HepG2 (cell line): ENCODE data around the gene OR1I1. TPM values are rescaled to one million over a fixed set of nuclear protein-coding genes. Genes with fewer than 3 reads are reported as not detected.
A peak's percentile ranks its signal among the peaks of the same experiment; 100 is the strongest.

ENCODE experiments used
- ATAC-seq: fragments of 200-7000 bp; cut with Tn5 transposase; 3 replicates; pipeline ENCODE4 v1.9.1; 2020; ENCODE audit warnings: mild to moderate bottlenecking, moderate library complexity
- BruUV-seq: library from RNA; stranded (reverse); fragments of 400-500 nt; replicated peaks from 2 replicates; lab custom pipeline; 2021; lab: Mats Ljungman, UMichigan
- CTCF ChIA-PET: fragments of 300-600 bp; formaldehyde crosslinking; extraction: SDS; loops from one replicate; lab custom pipeline; 2021; ENCODE audit warnings: low total read pairs, inconsistent platforms, low intra/inter-chr PET ratio; lab: Yijun Ruan, JAX
- POLR2A ChIA-PET: fragments of 350-600 bp; sonication (Branson Sonifier 250); formaldehyde crosslinking; loops from one replicate; lab custom pipeline; 2020; ENCODE audit warnings: antibody characterized with exemption, inconsistent platforms; lab: Yijun Ruan, JAX
- DNase-seq: peaks from one replicate; pipeline ENCODE4 v3.0.0-alpha.2; 2015; ENCODE audit warnings: low spot score
- FAIRE-seq: peaks from 3 replicates; lab custom pipeline; 2011; peaks lifted over from hg19 to GRCh38; lab: Jason Lieb, UNC
- H2AFZ ChIP-seq: one replicate; pipeline ENCODE4 v1.6.1; 2011; ENCODE audit warnings: low read length, inconsistent platforms
- H3K27ac ChIP-seq: fragments of 300-600 bp; 3 replicates; pipeline ENCODE4 v1.8.0; 2011; ENCODE audit warnings: mixed run types, mild to moderate bottlenecking, mixed read lengths, low read length, inconsistent platforms; ENCODE audit not compliant: insufficient read depth; ENCODE audit errors: extremely low read length
- H3K27me3 ChIP-seq, 2 experiments: fragments of 200-600 bp in 1 of 2; 2 replicates in 1 of 2; 3 replicates in 1 of 2; pipeline versions ENCODE4 v1.6.0 to v1.8.0; 2011; ENCODE audit warnings: low read length in 2 of 2, mild to moderate bottlenecking in 2 of 2, moderate library complexity in 2 of 2, inconsistent platforms in 1 of 2; ENCODE audit not compliant: insufficient read depth in 2 of 2, control insufficient read depth in 1 of 2
- H3K36me3 ChIP-seq, 2 experiments: fragments of 200-600 bp in 1 of 2; replicated peaks in 1 of 2; 2 replicates in 1 of 2; 3 replicates in 1 of 2; pipeline versions ENCODE4 v1.5.1 to v1.8.0; 2011; ENCODE audit warnings: low read length in 2 of 2, inconsistent platforms in 1 of 2; ENCODE audit not compliant: insufficient read depth in 2 of 2, control insufficient read depth in 1 of 2
- H3K4me1 ChIP-seq: 2 replicates; pipeline ENCODE4 v1.5.1; 2012; ENCODE audit warnings: low read length, inconsistent platforms; ENCODE audit not compliant: insufficient read depth
- H3K4me2 ChIP-seq: 2 replicates; pipeline ENCODE4 v1.6.0; 2011; ENCODE audit warnings: low read depth, low read length, inconsistent platforms
- H3K4me3 ChIP-seq, 3 experiments: fragments of 200-600 bp in 1 of 3; sonication (generic), shearing (Covaris generic) in 1 of 3; replicated peaks in 1 of 3; 2 replicates each; pipeline ENCODE4 v1.5.1; 2011 to 2016; ENCODE audit warnings: low read length in 3 of 3, inconsistent platforms in 2 of 3, low read depth in 2 of 3, mild to moderate bottlenecking in 2 of 3, control low read depth in 1 of 3, mixed read lengths in 1 of 3; ENCODE audit not compliant: insufficient read depth in 1 of 3
- H3K79me2 ChIP-seq: one replicate; pipeline ENCODE4 v1.6.1; 2011; ENCODE audit warnings: low read length, inconsistent platforms; ENCODE audit not compliant: insufficient read depth
- H3K9ac ChIP-seq: 2 replicates; pipeline ENCODE4 v1.6.0; 2011; ENCODE audit warnings: mild to moderate bottlenecking, low read depth, low read length, inconsistent platforms; ENCODE audit not compliant: insufficient read depth
- H3K9me3 ChIP-seq: 2 replicates; pipeline ENCODE4 v1.5.1; 2012; ENCODE audit warnings: mild to moderate bottlenecking, low read length
- H4K20me1 ChIP-seq: 2 replicates; pipeline ENCODE4 v1.6.0; 2011; ENCODE audit warnings: inconsistent platforms, mild to moderate bottlenecking, low read length, moderate library complexity; ENCODE audit not compliant: insufficient read depth
- ADNP ChIP-seq: sonication (generic); formaldehyde crosslinking; IDR thresholded peaks from 2 replicates; pipeline ENCODE4 v1.4.0; 2020; ENCODE audit warnings: missing genetic modification reagents
- AGO1 ChIP-seq: fragments of 200-400 bp; formaldehyde crosslinking; IDR thresholded peaks from 2 replicates; pipeline ENCODE4 v1.6.1; 2017; ENCODE audit warnings: mild to moderate bottlenecking, low read depth, low read length, moderate library complexity; ENCODE audit not compliant: poor library complexity, severe bottlenecking
- ATF1 ChIP-seq: IDR thresholded peaks from 2 replicates; pipeline ENCODE4 v1.6.1; 2016; ENCODE audit warnings: mild to moderate bottlenecking, control low read depth
- HDAC1 ChIP-seq: sonication (generic); formaldehyde crosslinking; IDR thresholded peaks from 2 replicates; pipeline ENCODE4 v1.5.1; 2020; ENCODE audit warnings: mild to moderate bottlenecking, missing genetic modification reagents
- IKZF1 ChIP-seq: fragments of 450-650 bp; IDR thresholded peaks from 2 replicates; pipeline ENCODE4 v1.7.1; 2016
- SMC3 ChIP-seq: IDR thresholded peaks from 2 replicates; pipeline ENCODE4 v1.6.1; 2011; ENCODE audit warnings: low read length, improper control_type of control experiment
- STAG1 ChIP-seq: sonication (generic); formaldehyde crosslinking; IDR thresholded peaks from 2 replicates; pipeline ENCODE4 v1.4.0; 2020; ENCODE audit warnings: missing genetic modification reagents
- ZBTB38 ChIP-seq: sonication (generic); formaldehyde crosslinking; IDR thresholded peaks from 2 replicates; pipeline ENCODE4 v1.5.1; 2020; ENCODE audit warnings: mild to moderate bottlenecking, missing genetic modification reagents
- ZFP37 ChIP-seq: sonication (generic); formaldehyde crosslinking; IDR thresholded peaks from 2 replicates; pipeline ENCODE4 v1.4.0; 2020; ENCODE audit warnings: missing genetic modification reagents, borderline replicate concordance
- ZSCAN30 ChIP-seq: sonication (generic); formaldehyde crosslinking; IDR thresholded peaks from 2 replicates; pipeline ENCODE4 v1.5.0; 2020; ENCODE audit warnings: mild to moderate bottlenecking, missing genetic modification reagents
- WGBS: methylation state at CpG from one replicate; pipeline ENCODE4 v1.1.6; 2017; ENCODE audit warnings: low lambda C conversion rate; 5-methylcytosine and 5-hydroxymethylcytosine counted together
- in situ Hi-C: cut with HindIII; loops from 2 replicates; pipeline ENCODE4 v1.10.0; 2017; ENCODE audit warnings: low pct_unique_long_range_greater_than_20kb; ENCODE audit not compliant: extremely low pct_ligation_motif_present
- intact Hi-C: fragments of 100-400 bp; cut with micrococcal nuclease; formaldehyde crosslinking; loops from one replicate; pipeline ENCODE4 v1.10.0; 2022; ENCODE audit not compliant: unreplicated experiment
- polyA plus RNA-seq, 8 experiments: library from polyadenylated mRNA; depleted of rRNA in 3 of 8; stranded (reverse) in 7 of 8; unstranded in 1 of 8; fragments of >200 nt; fragmentation: Illumina TruSeq in 4 of 8; extraction: Trizol in 4 of 8; gene quantifications; 2 replicates each; pipeline versions ENCODE4 v1.2.1 to v1.2.3, GENCODE V29; 2011 to 2016; ENCODE audit warnings: low read depth in 4 of 8, missing spikeins in 1 of 8, mixed read lengths in 1 of 8; ENCODE audit not compliant: insufficient read depth in 1 of 8
- total RNA-seq, 5 experiments: library from RNA; depleted of rRNA; stranded (reverse); fragments of >200 nt; fragmentation: Illumina TruSeq; extraction: Trizol; gene quantifications; 2 replicates each; pipeline ENCODE4 v1.2.3, GENCODE V29; 2016; ENCODE audit warnings: low read depth in 1 of 5
- TF ChIP-seq, protein P1 (sequence below): IDR thresholded peaks from 2 replicates; pipeline ENCODE4 v1.6.1; 2016
- TF ChIP-seq, protein P2 (sequence below): sonication (generic); formaldehyde crosslinking; IDR thresholded peaks from 2 replicates; pipeline ENCODE4 v1.9.0; 2021; ENCODE audit warnings: missing genetic modification reagents, mild to moderate bottlenecking, borderline replicate concordance
- TF ChIP-seq, protein P3 (sequence below): sonication (generic); formaldehyde crosslinking; IDR thresholded peaks from 2 replicates; pipeline ENCODE4 v1.5.0; 2020; ENCODE audit warnings: mild to moderate bottlenecking, missing genetic modification reagents, moderate library complexity
- TF ChIP-seq, protein P4 (sequence below): sonication (generic); formaldehyde crosslinking; IDR thresholded peaks from 2 replicates; pipeline ENCODE4 v1.4.0; 2020; ENCODE audit warnings: mild to moderate bottlenecking, missing genetic modification reagents
- TF ChIP-seq, protein P5 (sequence below): fragments of 450-650 bp; IDR thresholded peaks from 2 replicates; pipeline ENCODE4 v1.6.1; 2017; ENCODE audit warnings: mild to moderate bottlenecking

OR1I1 gene
- total and polyA plus RNA-seq, 2 of the 13 experiments (the other 11 are each of a cell fraction or from before 2014, with no cell fraction given) = not detected

DNA sequence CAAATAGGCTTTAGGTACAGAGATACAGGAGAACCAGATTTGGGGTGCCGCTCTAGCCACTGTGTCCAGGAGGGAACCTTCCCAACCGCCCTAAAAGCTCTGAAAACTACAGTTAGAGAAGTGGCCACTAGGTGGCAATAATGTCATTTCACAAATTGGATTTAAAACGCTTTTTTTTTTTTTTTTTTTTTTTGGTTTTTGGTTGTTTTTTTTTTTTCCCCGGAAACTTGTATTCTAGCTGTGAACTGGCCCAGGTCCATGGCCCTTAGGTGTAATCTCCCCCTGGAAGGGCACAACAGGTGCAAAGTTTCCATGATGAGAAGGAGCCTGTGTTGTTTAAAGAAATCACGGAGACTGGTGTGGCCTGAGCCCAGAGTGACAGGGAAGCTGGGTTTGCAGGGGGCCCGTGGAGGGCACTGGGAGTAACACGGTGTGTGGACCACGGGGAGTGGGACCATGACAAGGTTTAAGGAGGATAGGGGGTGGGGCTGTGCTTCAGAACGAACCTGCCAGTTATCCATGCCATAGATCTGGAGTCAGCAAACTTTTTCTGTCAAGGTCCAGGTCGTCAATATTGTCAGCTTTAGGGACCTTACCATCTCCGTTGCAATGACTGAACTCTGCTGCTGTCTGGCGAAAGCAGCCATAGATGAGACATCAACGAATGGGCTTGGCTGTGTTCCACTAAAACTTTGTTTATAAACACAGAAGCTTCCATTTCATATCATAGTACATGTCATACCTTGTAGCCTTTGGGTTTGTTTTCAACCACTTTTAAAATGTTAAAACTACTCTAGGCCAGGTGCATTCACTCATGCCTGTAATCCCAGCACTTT lies 10.1 kb downstream of the OR1I1 start:
- peak overlapping the region; percentile 67 for H3K4me2 ChIP-seq
- intact Hi-C loops (loop anchor here (1.0 kb wide), 1 partner anchor 58 kb away; no protein-coding TSS in a partner anchor), in situ Hi-C loops (loop anchor here (25.0 kb wide), 1 partner anchor 470 kb away; no protein-coding TSS in a partner anchor)
- H3K27ac ChIP-seq = no peak overlapping the region
- H3K9ac ChIP-seq = no peak overlapping the region
- H4K20me1 ChIP-seq = no peaks in the 10 kb centered on the region
- peaks cover 0 to 9% of the 10 kb centered on the region in 2 experiments; a peak in 2 of 5 replicates for H3K27me3 ChIP-seq
- FAIRE-seq = peak; percentile 66
- ATAC-seq = peak; percentile 77
- peaks cover 21% of the 10 kb centered on the region for H3K4me1 ChIP-seq
- H2AFZ ChIP-seq = peak overlapping the region; percentile 52
- peak overlapping the region in 2 of 3 experiments; percentile 7 to 37; a peak in 3 of 6 replicates for H3K4me3 ChIP-seq
- CTCF ChIA-PET = interaction anchor here (1.6 to 4.0 kb wide), 2 partner anchors 58 to 85 kb away, joined by 3 to 30 read pairs; no protein-coding TSS in a partner anchor
- no peaks in the 10 kb centered on the region for H3K9me3 ChIP-seq
- no TSS peak for BruUV-seq
- 2% methylated on average over 10 of the region's 13 CpGs for WGBS
- POLR2A ChIA-PET = interaction anchor here (0.7 kb wide), 1 partner anchor 1650 kb away, joined by 3 read pairs; no protein-coding TSS in a partner anchor
- H3K36me3 ChIP-seq = no peaks in the 10 kb centered on the region
- H3K79me2 ChIP-seq = no peaks in the 10 kb centered on the region
- DNase-seq = peak; percentile 66
- TF ChIP-seq, protein P1, sequence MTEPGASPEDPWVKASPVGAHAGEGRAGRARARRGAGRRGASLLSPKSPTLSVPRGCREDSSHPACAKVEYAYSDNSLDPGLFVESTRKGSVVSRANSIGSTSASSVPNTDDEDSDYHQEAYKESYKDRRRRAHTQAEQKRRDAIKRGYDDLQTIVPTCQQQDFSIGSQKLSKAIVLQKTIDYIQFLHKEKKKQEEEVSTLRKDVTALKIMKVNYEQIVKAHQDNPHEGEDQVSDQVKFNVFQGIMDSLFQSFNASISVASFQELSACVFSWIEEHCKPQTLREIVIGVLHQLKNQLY (CRISPR knock-in tag) = no peak
- TF ChIP-seq IKZF1 (no peak), ZFP37 (CRISPR knock-in tag) (no peak), ZBTB38 (no peak), SMC3 (peak; percentile 20; the same call in 1 of the 2 replicates), ZSCAN30 (CRISPR knock-in tag) (no peak), HDAC1 (no peak), AGO1 (no peak), ATF1 (CRISPR knock-in tag) (no peak), STAG1 (CRISPR knock-in tag) (peak; percentile 67), ADNP (CRISPR knock-in tag) (no peak)
- TF ChIP-seq, protein P2, sequence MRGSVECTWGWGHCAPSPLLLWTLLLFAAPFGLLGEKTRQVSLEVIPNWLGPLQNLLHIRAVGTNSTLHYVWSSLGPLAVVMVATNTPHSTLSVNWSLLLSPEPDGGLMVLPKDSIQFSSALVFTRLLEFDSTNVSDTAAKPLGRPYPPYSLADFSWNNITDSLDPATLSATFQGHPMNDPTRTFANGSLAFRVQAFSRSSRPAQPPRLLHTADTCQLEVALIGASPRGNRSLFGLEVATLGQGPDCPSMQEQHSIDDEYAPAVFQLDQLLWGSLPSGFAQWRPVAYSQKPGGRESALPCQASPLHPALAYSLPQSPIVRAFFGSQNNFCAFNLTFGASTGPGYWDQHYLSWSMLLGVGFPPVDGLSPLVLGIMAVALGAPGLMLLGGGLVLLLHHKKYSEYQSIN (CRISPR knock-in tag) = no peak
- TF ChIP-seq, protein P3, sequence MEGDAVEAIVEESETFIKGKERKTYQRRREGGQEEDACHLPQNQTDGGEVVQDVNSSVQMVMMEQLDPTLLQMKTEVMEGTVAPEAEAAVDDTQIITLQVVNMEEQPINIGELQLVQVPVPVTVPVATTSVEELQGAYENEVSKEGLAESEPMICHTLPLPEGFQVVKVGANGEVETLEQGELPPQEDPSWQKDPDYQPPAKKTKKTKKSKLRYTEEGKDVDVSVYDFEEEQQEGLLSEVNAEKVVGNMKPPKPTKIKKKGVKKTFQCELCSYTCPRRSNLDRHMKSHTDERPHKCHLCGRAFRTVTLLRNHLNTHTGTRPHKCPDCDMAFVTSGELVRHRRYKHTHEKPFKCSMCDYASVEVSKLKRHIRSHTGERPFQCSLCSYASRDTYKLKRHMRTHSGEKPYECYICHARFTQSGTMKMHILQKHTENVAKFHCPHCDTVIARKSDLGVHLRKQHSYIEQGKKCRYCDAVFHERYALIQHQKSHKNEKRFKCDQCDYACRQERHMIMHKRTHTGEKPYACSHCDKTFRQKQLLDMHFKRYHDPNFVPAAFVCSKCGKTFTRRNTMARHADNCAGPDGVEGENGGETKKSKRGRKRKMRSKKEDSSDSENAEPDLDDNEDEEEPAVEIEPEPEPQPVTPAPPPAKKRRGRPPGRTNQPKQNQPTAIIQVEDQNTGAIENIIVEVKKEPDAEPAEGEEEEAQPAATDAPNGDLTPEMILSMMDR (CRISPR knock-in tag) = peak; percentile 63
- TF ChIP-seq, protein P4, sequence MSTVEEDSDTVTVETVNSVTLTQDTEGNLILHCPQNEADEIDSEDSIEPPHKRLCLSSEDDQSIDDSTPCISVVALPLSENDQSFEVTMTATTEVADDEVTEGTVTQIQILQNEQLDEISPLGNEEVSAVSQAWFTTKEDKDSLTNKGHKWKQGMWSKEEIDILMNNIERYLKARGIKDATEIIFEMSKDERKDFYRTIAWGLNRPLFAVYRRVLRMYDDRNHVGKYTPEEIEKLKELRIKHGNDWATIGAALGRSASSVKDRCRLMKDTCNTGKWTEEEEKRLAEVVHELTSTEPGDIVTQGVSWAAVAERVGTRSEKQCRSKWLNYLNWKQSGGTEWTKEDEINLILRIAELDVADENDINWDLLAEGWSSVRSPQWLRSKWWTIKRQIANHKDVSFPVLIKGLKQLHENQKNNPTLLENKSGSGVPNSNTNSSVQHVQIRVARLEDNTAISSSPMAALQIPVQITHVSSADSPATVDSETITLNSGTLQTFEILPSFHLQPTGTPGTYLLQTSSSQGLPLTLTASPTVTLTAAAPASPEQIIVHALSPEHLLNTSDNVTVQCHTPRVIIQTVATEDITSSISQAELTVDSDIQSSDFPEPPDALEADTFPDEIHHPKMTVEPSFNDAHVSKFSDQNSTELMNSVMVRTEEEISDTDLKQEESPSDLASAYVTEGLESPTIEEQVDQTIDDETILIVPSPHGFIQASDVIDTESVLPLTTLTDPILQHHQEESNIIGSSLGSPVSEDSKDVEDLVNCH = no peak
- TF ChIP-seq, protein P5, sequence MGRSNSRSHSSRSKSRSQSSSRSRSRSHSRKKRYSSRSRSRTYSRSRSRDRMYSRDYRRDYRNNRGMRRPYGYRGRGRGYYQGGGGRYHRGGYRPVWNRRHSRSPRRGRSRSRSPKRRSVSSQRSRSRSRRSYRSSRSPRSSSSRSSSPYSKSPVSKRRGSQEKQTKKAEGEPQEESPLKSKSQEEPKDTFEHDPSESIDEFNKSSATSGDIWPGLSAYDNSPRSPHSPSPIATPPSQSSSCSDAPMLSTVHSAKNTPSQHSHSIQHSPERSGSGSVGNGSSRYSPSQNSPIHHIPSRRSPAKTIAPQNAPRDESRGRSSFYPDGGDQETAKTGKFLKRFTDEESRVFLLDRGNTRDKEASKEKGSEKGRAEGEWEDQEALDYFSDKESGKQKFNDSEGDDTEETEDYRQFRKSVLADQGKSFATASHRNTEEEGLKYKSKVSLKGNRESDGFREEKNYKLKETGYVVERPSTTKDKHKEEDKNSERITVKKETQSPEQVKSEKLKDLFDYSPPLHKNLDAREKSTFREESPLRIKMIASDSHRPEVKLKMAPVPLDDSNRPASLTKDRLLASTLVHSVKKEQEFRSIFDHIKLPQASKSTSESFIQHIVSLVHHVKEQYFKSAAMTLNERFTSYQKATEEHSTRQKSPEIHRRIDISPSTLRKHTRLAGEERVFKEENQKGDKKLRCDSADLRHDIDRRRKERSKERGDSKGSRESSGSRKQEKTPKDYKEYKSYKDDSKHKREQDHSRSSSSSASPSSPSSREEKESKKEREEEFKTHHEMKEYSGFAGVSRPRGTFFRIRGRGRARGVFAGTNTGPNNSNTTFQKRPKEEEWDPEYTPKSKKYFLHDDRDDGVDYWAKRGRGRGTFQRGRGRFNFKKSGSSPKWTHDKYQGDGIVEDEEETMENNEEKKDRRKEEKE = no peak
